Sigmoid colon (tissue), 4 donors: ENCODE measurements around the gene CNNM3.

Experiments used
- EP300 ChIP-seq, 4 donors: sonication (generic); formaldehyde crosslinking; IDR thresholded peaks; one replicate each; pipeline ENCODE4 v1.6.1; 2017; ENCODE audit warnings: antibody characterized with exemption in 4 of 4
- TF ChIP-seq, protein P1 (sequence below), 4 experiments: fragments of 450-650 bp in 3 of 4; fragments of 200-600 bp in 1 of 4; IDR thresholded peaks; one replicate each; pipeline ENCODE4 v1.5.1; 2016 to 2019; ENCODE audit warnings: antibody characterized with exemption in 4 of 4, mild to moderate bottlenecking in 3 of 4, moderate library complexity in 2 of 4

DNA sequence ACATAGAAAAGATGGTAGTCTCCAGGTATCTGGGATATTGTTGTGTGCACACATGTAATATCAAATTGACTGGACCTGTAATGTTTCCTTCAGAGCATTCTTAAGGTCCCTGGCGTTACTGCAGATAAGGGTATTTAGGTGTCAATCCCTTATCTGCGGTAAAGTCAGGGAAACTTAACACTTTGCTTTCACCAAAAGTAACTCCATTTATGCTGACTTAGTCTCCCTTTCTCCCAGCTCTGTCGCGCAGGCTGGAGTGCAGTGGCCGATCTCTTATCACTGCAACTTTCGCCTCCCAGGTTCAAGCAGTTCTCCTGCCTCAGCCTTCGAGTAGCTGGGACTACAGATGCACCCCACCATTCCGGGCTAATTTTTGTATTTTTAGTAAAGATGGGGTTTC lies 1.8 kb downstream of the CNNM3 start:
- TF ChIP-seq EP300 (IDR thresholded peaks at IDR 0.05), result no peak
- TF ChIP-seq, protein P1, sequence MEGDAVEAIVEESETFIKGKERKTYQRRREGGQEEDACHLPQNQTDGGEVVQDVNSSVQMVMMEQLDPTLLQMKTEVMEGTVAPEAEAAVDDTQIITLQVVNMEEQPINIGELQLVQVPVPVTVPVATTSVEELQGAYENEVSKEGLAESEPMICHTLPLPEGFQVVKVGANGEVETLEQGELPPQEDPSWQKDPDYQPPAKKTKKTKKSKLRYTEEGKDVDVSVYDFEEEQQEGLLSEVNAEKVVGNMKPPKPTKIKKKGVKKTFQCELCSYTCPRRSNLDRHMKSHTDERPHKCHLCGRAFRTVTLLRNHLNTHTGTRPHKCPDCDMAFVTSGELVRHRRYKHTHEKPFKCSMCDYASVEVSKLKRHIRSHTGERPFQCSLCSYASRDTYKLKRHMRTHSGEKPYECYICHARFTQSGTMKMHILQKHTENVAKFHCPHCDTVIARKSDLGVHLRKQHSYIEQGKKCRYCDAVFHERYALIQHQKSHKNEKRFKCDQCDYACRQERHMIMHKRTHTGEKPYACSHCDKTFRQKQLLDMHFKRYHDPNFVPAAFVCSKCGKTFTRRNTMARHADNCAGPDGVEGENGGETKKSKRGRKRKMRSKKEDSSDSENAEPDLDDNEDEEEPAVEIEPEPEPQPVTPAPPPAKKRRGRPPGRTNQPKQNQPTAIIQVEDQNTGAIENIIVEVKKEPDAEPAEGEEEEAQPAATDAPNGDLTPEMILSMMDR (IDR thresholded peaks at IDR 0.05), result no peak
